IPS-NIHi7 (cell line): Measurements from ENCODE around the gene NFU1.
"Not testable (repeated sequence)": the region's sequence is repeated elsewhere in the genome, so short reads cannot be mapped to it uniquely, and the experiment has no call there.

Experiments
- DNase-seq: peaks from one replicate; pipeline ENCODE4 v3.0.0; 2012; ENCODE audit warnings: mixed read lengths; ENCODE audit errors: extremely low spot score

NFU1 gene

GRCh38 chr2:69450735-69451416, 13.6 kb upstream of the NFU1 start:
- no peak for DNase-seq

- no peak for DNase-seq
Observed at GRCh38 chr2:69449906-69450305, 12.7 kb upstream of the NFU1 start.

- DNase-seq: not testable (repeated sequence)
Observed at GRCh38 chr2:69443673-69444072, 6.4 kb upstream of the NFU1 start.

- DNase-seq: not testable (repeated sequence)
Observed at GRCh38 chr2:69439499-69439898, 2.3 kb upstream of the NFU1 start.

- no peak for DNase-seq
Observed at GRCh38 chr2:69438580-69438979, 1.3 kb upstream of the NFU1 start.

GRCh38 chr2:69437751-69438154, 518 bp upstream of the NFU1 start:
- no peak for DNase-seq

- peak; percentile 12 for DNase-seq
Observed at GRCh38 chr2:69436596-69436937, 668 bp downstream of the NFU1 start.

- DNase-seq: no peak
Observed at GRCh38 chr2:69434753-69435152, 2.5 kb downstream of the NFU1 start.

GRCh38 chr2:69429491-69430183, 7.6 kb downstream of the NFU1 start:
- no peak for DNase-seq

GRCh38 chr2:69428981-69429380, 8.3 kb downstream of the NFU1 start:
- DNase-seq: no peak

GRCh38 chr2:69424419-69424818, 12.8 kb downstream of the NFU1 start:
- DNase-seq: no peak

- DNase-seq: no peak
Observed at GRCh38 chr2:69422198-69422597, 15.0 kb downstream of the NFU1 start.

- DNase-seq: not testable (repeated sequence)
Observed at GRCh38 chr2:69419111-69419510, 18.1 kb downstream of the NFU1 start.

- DNase-seq: no peak
Observed at GRCh38 chr2:69416147-69416546, 21.1 kb downstream of the NFU1 start.

GRCh38 chr2:69411120-69411519, 26.1 kb downstream of the NFU1 start:
- DNase-seq: no peak

GRCh38 chr2:69405306-69405705, 31.9 kb downstream of the NFU1 start:
- no peak for DNase-seq

- no peak for DNase-seq
Observed at GRCh38 chr2:69400121-69400520, 37.1 kb downstream of the NFU1 start.

GRCh38 chr2:69397234-69397633, 40.0 kb downstream of the NFU1 start:
- DNase-seq: no peak

- no peak for DNase-seq
Observed at GRCh38 chr2:69395866-69396265, 41.4 kb downstream of the NFU1 start.

- DNase-seq: no peak
Observed at GRCh38 chr2:69393963-69394362, 43.3 kb downstream of the NFU1 start.

- no peak for DNase-seq
Observed at GRCh38 chr2:69390471-69390870, 46.8 kb downstream of the NFU1 start.

- no peak for DNase-seq
Observed at GRCh38 chr2:69390001-69390400, 47.2 kb downstream of the NFU1 start.

- no peak for DNase-seq
Observed at GRCh38 chr2:69389271-69389670, 48.0 kb downstream of the NFU1 start.
